ENCODE results near the gene RNU6-7.

- TF ChIP-seq CTCF (conservative IDR thresholded peaks at IDR 0.05; ENCODE audit: low read depth, low read length) (no peak), EZH2 (IDR thresholded peaks at IDR 0.05; ENCODE audit: low read length, unreplicated experiment) (no peak), EZH2phosphoT487 (IDR thresholded peaks at IDR 0.05; ENCODE audit: borderline replicate concordance, low read length) (no peak)
Measured at GRCh38 chr14:32226056-32226455, 24.2 kb downstream of the RNU6-7 start.

Measured in PC-3 (cell line).